A172 (cell line): ENCODE data around the gene JAKMIP2. TPM values are rescaled to one million over a fixed set of nuclear protein-coding genes. Genes with fewer than 3 reads are reported as not detected.
A peak's percentile ranks its signal among the peaks of the same experiment; 100 is the strongest.

Experiments
- DNase-seq: peaks from one replicate; pipeline ENCODE4 v3.0.0-alpha.2; 2015; ENCODE audit warnings: low spot score
- total RNA-seq: library from RNA; depleted of rRNA; stranded (reverse); fragments of >200 nt; shearing (Covaris generic); gene quantifications from 2 replicates; pipeline ENCODE4 v1.2.3, GENCODE V29; 2014

Gene JAKMIP2
- total RNA-seq, 1 experiment from 2014 or later: 15.6 TPM

DNA sequence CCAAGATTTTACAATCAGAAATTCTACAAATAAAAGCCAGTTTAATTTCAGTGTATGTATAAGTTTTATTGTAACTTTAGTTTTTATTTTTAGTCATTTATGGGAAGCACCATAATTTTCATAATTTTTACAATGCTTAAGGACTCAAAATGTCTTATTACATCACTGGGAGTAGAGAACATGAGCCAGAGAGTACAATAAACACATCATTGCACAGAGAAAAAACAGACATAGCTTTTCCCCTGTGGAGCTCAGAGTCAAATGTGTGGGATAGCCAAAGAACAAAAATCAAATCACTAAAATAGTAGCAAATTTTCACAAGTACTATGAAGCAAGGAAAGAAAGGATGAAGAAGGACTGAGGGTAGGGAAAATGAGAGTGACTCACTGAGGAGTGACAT lies 5.5 kb upstream of the JAKMIP2 start:
- no peak for DNase-seq

DNA sequence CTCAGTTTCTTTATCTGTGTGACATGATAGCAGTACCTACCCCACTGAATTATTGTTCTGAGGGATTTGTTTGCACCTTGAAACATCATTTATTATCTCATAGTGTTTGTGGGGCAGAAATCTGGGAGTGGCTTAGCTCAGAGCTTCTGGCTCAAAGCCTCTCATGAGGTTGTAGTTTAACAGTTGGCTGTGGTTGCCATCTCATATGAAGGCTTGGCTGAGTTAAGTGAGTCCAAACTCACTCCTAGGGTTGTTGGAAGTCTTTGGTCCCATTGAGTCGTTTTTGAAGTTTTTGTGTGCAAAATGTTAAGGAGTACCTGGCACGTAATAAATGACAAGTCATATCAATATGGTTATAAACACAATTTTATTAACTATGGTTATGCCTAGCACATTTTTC lies 3.6 kb upstream of the JAKMIP2 start:
- DNase-seq: no peak

DNA sequence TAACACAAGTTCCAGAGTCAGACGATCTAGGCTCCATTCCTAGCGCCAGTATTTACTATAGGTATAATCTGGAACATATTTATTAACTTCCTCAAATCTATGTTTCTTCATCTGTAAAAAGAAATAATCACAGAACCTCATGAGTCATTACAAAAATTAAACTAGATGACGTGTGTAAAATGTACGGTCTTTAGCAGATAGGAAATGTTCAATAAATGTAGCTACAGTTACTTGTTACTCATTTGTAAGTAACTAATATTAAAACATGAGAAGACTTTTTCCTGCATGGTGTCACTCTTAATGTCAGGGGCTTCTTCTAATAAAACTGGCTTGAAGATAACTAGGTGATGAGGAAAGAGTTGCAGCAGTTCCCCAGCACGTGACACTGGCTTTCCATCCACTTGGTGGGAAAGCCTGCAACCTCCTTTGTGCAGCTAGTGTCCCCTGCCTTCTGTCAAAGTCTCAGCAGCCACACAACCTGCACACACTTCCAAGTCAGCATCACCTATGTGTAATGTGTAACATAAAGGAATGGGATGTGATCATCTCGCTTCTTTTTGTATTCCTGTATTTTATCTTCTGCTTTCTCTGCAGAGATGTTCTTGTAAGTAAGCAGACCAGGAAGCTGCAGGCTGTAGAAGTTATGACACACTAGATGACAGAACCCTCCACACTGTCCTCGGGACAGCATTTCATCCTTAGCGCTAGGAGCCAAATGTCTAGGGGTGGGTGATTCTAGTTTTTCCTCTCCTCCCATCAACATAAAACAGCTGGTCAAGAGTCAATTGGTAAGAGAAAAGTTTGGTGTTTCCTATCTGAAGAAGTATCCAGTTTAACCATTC lies 1.8 kb upstream of the JAKMIP2 start:
- DNase-seq: no peak

DNA sequence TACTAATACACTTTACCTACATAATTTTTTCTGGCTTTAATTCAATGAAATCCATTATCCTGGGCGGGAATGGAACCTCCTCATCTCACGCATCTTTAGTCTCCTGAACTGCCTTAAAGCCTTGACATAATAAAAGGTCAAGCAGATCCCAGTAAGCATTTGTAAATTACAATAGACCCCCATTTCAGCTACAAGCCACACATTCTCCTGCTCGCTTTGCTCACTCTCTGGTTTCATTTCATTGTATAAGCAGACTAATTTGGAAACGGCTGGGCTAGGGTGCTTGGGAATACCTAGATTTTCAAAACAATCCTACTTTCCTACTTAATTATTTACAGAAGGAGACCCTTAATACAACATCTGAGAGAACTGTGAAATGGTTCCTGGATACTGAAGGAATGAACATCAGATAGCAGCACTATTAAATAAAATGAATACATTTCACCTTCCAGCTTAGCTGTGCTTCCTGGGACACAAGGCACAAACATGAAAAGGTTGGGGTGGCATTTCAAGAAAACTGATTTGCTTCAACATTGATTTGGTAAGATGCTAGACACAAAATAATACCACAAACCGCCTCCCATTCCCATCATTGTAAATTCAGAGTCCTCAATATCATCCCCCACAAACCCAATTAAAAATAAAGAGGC lies 1.5 kb downstream of the JAKMIP2 start:
- no peak for DNase-seq

DNA sequence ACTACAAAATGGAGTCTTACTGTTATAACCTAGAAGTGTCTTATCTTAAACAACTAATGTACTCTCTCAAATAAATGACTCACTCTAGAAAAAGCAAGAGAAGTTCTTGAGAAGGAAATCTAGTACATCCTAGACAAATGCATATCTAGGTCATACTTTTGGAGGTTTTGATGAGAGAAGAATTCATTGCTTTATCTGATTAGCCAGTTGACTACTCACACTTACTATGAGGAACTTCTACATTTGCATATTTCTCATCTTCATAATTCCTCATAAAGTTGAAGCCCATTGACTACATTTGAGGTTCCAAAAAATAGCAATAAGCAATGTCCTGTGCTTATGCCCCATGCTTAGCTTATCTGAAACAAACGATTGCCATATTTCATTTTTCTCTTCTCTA lies 2.8 kb downstream of the JAKMIP2 start:
- DNase-seq: no peak

DNA sequence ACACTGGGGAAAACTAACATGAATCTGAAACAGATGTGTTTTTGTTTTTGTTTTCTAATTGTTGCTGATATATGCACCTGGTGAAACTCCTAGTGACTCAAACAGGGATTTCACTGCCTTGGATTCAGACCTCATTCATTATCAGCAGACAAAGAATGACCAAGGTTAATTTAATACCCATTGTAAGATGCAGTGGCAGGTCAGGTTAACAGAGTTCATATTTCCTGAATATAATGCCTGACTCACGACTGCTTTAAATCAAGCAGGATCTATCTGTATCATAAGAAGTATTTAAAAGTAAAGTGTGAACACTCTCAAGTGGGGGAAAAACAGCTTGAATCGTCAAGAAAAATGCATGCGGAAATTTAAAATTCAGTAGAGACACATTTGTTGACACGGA lies 5.5 kb downstream of the JAKMIP2 start:
- peak; percentile 14 for DNase-seq

DNA sequence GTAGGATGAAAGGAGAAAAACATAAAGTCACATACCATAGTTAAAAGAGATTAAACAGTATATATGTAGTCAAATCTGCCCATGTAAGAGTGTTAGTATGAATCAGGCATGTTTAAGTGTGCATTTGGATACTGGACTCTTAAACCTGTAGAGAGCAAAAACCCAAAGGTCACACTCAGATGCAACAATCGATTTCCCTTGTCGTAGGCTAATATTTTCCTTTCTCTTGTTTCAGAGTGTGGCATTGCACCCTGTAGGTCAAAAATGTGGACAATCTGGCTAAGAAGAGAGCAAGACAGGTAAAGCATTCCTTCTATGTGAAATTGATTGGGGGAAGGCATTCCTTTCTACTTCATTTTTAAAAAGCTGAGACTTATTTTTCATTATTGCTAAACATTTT lies 8.9 kb downstream of the JAKMIP2 start:
- DNase-seq: no peak

DNA sequence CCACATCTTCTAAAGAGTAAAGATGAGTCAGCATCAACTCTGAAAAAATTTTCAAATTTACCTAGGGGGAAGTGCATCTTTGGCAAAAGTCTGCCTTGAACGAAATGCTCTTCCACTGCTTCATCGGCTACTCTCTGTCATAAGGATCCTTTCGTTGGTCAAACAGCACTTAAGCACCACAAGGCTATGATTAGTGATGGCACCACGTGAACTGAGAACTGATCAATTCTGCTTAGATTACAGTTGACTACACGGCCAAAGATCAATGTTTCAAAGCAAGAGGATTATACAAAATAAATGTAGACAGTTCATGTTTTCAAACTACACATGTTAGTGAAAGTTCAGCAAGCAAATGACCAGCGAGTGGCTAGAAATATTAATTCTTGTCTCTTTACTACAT lies 9.4 kb downstream of the JAKMIP2 start:
- DNase-seq: no peak

DNA sequence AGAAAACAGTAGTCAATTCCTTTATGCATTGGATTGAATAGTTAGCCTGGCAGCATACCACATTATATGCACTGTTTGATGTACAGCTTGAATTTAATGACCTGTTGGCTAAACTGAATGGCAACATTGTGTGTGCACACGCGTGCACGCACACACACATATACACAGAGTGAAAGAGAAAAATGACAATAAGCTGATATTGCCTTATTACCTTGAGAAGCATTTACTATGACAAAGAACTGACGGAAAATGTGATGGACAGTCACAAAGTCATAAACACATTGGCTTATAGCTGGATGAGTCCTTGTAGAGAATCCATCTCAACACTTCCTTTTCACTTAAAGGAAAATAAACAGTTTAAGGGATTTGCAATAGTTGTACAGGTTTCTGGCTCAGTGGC lies 15.5 kb downstream of the JAKMIP2 start:
- no peak for DNase-seq

DNA sequence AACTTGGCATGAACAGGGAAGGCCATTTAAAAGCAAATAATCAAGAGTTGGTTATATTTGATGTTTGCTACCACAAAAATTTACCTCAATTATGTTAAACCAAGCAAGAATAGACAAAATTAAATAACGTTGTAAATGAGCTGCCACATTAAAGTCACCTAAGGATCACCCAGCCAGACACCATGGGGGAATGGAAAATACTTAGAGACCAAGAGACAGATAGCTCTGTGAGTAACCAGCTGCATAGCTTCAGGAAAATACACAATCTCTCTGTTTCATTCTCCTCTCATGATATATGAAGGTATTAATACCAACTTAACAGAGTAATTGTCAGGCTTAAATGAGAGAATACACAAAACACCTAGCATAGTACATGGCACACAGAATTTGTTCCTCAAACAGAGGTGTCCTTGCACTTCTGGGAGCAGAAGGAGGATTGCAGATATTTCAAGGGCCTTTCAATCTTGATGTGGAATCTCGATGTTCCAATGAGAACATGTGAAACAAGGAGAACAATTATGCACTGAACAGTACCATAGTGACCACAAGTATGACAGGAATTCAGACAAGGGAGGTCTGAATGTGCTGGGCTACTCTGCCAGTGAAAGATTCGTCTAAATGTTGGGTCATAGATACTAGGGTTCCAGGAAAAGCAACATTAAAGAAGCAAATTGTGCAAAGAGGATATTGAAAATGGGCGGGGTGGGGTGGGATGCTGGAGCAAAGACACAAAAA lies 18.6 kb downstream of the JAKMIP2 start:
- DNase-seq: peak; percentile 87

DNA sequence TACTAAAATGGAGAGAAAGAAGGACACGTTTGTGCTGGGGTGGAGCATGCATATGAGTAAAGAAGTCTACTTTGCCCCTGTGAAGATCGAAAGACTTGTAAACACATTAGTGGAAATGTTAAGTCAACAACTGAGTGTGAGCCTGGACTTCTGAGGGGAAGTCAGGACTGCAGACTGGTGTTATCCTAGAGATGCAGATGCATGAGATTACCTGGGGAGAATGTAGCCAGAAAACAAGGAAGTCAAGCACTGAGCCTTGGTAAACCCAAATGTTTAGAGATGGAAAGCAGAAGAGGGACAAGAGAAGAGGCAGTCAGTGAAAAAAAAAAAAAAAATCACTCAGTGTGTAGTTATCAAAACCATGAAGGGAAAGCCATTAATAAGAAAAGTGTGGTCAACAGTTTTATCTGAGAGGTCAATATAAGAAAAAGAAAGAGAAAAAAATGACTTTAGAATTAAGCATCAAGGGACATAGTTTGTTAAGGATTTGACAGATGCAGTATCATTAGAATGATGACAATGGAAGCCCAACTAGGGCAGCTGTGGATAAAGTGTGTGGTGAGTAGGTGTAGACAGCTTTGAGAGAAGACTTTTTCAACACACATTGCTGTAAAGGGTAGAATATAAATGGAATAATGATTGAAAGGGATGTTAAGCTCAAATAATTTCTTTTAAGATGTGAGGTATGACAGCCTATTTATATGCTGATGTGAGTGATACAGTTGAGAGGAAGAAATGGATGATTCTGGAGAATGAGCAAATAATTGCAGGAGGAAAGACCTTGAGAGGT lies 22.2 kb downstream of the JAKMIP2 start:
- no peak for DNase-seq

DNA sequence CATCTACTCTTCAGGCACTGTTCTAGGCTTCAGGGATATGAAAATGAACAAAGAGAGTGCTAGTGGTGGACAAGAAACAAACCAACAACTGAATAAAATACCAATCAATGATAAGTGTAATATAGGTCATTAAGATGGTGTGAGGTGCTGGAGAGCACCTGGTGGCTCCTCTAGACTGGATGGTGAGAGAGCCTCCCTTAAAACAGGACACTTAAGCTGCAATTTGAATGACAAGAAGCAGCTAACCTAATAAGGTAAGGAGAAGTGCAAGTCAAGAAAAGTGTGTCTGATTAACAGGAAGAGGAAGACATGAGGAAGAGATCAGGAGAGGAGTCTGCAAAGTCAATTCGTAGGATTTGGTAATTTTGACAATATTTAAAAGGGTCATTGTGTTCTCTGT lies 23.1 kb downstream of the JAKMIP2 start:
- no peak for DNase-seq

DNA sequence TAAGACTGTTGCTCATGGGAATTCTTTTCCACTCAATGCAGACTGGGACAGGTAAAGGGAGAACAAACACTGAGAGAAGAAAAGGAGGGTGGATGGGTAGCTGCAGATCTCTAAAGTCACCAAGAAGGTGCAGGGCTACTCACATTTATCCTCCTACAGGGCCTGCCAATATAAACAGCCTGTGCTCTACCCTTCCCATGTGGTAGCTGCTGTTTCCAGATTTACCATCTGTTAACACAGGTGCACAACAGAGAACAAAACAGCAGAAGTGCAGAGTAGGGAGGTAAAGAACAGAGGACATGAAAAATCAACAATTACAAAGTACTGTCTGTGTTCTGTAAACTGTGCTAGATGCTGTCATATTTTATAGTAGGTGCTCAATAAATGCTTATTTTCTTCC lies 26.0 kb downstream of the JAKMIP2 start:
- DNase-seq: no peak

DNA sequence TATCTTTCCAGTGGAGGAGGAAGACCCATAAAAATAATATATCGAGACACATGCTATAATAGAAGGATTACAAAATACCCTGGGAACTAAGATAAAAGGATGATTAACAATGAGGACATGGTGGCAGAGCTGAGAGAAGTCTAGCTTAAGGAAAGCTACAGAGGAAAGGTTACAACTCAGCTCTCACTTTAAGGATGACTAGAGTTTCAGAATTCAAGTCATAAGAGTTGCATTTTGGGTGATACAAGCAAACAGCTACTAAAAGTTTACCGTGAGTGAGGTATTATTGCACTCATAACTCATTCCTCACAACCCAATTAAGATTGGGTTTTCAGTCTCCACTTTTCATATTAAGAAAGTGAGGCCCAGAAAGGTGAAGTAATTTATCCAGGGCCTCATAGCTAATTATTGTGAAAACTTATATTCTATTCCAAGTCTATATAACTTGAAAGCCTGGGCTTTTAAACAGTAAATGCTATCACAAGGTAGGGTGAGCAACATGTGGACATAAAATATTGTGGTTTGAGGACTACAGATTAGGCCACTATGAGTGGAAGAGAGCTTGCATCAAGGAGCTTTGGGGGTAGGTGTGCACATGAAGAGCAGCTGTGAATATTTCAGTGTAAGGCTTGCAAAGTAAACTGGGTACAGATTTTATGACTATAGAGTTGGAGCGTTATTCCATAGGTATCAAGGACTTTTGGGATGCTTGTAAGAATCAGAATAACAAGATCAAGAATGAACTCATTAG lies 28.0 kb downstream of the JAKMIP2 start:
- no peak for DNase-seq

DNA sequence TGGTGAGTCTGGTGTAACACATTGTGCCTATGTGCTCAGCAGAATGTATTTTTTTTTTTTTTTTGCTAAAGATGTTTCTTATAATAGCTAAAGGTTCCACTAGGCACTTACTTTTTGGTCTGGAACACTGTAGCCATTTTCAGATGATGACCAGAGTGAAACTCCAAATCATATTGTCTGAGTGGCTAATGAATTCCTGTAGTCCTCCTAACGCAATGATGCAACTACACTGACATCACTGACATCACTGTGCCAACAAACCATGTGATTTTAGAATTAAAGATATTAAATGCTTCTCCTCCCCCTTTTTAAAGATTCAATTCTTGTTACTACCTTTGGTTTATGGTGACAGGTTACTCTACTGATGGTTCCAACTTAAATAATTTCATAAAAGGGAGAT lies 28.8 kb downstream of the JAKMIP2 start:
- no peak for DNase-seq

DNA sequence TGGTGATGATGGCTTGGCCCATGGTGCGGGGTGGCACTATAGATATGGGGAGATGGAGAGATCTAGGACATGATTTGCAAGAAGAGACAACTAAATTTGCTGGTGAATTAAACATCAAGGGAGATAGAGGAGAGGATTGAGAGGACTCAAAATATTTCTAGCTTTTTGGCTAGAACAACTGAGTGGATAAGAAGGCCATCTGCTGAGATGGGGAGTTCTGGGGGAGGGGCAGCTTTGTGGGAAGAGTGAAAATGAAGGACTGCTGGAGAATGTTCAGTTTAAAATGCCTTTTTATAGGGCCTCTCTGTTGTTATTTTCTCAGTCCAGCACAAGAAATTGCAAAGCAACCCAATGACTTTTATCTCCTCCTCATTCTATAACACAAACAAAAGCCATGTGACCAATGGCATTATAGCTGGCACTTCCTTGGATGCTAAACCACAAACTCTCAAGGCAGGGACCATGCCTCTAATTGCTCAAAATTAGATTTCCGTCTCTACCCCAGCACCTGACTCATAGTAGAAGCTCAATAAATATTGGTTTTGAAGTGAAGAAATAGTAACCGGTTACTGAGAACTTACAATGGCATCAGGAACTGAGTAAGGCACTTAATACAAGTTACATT lies 29.8 kb downstream of the JAKMIP2 start:
- peak; percentile 21 for DNase-seq

DNA sequence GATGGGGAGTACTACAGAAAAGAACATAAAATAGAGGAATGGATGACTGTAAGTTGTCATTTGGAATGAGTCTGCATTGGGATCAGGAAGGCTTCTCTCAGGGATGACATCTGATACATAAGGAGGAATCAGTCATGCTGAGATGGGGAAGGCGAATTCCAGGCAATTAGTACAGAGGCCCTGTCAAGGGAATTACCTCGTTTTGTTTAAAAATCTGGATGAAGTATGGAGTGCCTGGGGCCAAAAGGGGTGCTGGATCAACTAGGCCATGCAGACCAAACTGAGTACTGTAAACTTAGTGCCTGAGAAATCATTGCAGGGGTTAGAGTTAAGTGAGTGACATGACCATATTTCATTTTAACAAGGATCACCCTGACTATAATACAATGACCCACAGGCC lies 30.5 kb downstream of the JAKMIP2 start:
- DNase-seq: no peak

DNA sequence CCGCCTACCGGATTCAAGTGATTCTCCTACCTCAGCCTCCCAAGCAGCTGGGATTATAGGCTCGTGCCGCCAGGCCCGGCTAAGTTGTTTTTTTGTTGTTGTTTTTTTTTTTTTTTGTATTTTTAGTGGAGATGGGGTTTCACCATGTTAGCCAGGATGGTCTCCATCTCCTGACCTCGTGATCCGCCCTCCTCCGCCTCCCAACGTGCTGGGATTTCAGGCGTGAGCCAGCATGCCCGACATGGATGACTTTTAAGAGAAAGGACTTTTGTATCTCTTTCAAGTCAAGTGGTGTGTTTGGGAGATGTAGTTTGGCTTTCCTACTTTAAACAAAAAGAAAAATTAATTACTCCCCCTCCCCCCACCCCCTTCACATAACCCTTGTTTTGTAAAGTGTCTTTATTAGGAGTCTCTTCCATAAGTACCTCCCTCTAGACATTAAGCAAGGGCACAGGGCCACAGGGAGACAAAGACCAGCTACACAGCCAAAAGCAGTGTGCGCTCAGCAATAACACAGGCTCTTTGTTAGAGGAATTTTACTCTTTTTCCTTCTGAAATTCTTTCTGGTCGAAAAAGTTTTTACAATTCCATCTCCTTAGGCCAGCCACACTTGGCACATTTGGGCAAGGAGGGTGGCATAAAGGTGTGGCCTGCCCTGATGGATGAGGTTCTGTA lies 31.2 kb downstream of the JAKMIP2 start:
- DNase-seq: no peak

DNA sequence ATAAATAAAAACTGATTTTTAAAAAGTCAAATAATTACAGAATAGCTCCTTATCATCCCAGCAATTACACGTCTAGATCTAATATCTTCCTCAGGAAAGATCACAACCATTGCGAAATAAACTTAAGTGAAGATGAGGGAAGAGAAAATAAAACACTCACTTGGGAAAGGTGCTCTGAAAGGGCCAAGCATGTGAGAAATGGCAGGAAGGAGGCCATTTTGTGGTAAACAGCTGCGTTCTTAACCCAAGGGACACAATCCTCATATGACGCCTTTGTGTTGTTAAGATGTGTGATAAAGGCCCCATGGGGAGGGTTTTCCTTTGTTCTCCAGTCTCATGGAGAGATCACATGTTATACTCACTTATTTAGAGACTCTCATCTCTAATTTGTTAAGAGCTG lies 32.5 kb downstream of the JAKMIP2 start:
- DNase-seq: peak; percentile 25

DNA sequence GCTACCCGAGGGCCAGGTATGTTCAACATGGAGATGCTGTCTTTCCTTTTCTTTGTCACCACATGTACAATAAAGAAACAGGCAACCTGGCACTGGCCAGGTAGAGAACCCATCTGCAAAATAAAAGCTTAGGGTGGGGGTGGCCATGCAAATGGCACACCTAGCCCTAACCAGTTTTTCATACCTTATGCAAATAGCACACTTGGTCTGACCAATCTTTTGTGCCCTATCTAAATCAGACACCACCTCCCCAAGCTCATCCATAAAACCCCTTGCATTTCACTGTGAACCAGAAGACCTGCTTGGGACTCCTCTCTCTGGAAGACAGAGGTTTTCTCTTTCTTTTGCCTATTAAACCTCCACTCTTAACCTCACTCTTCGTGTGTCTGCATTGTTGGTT lies 33.9 kb downstream of the JAKMIP2 start:
- DNase-seq: no peak
